RWPE2 (cell line): ENCODE measurements around the gene CREB3L1.

Experiments used
- ATAC-seq: fragments of 200-7000 bp; cut with Tn5 transposase; 3 replicates; pipeline ENCODE4 v1.9.1; 2021; ENCODE audit warnings: low read depth
- DNase-seq: peaks from one replicate; pipeline ENCODE4 v3.0.0-alpha.2; 2020; ENCODE audit warnings: low spot score
- H3K27ac ChIP-seq: fragments of 450-650 bp; 2 replicates; pipeline ENCODE4 v1.5.1; 2017; ENCODE audit warnings: mild to moderate bottlenecking; ENCODE audit not compliant: poor library complexity, severe bottlenecking
- H3K27me3 ChIP-seq: fragments of 250-450 bp; sonication (Bioruptor Pico); 2 replicates; pipeline ENCODE4 v1.5.1; 2021; ENCODE audit warnings: mild to moderate bottlenecking, moderate library complexity; ENCODE audit not compliant: insufficient read depth, poor library complexity, severe bottlenecking
- H3K36me3 ChIP-seq: fragments of 250-450 bp; sonication (Bioruptor Pico); 2 replicates; pipeline ENCODE4 v1.5.1; 2020; ENCODE audit warnings: low read depth, mild to moderate bottlenecking, moderate library complexity
- H3K4me1 ChIP-seq: fragments of 250-450 bp; sonication (Bioruptor Pico); 2 replicates; pipeline ENCODE4 v1.5.1; 2021; ENCODE audit warnings: mild to moderate bottlenecking, moderate library complexity; ENCODE audit not compliant: insufficient read depth, poor library complexity, severe bottlenecking
- H3K4me3 ChIP-seq: fragments of 250-450 bp; sonication (Bioruptor Pico); 2 replicates; pipeline ENCODE4 v1.5.1; 2021; ENCODE audit warnings: mild to moderate bottlenecking, moderate library complexity; ENCODE audit not compliant: severe bottlenecking
- H3K9me3 ChIP-seq: fragments of 250-450 bp; sonication (Bioruptor Pico); 2 replicates; pipeline ENCODE4 v1.5.1; 2021; ENCODE audit warnings: mild to moderate bottlenecking, moderate library complexity; ENCODE audit not compliant: severe bottlenecking
- CTCF ChIP-seq: fragments of 450-650 bp; IDR thresholded peaks from one replicate; pipeline ENCODE4 v1.5.1; 2017; ENCODE audit warnings: mild to moderate bottlenecking, moderate library complexity; ENCODE audit not compliant: poor library complexity, severe bottlenecking

CREB3L1 gene

GRCh38 chr11:46250745-46251052 is 26.8 kb upstream of the CREB3L1 start:
- H3K27ac ChIP-seq = no peak overlapping the region
- DNase-seq = no peak
- no peak for ATAC-seq
- no peak for TF ChIP-seq CTCF
- H3K4me3 ChIP-seq = no peak overlapping the region
- no peaks in the 10 kb centered on the region for H3K36me3 ChIP-seq
- H3K9me3 ChIP-seq = no peaks in the 10 kb centered on the region
- no peaks in the 10 kb centered on the region for H3K27me3 ChIP-seq
- H3K4me1 ChIP-seq = peaks cover 12% of the 10 kb centered on the region

- ATAC-seq (no peak), DNase-seq (no peak)
- Histone ChIP-seq H3K36me3 (no peaks in the 10 kb centered on the region), H3K27ac (no peak overlapping the region), H3K4me1 (peaks cover 12% of the 10 kb centered on the region), H3K4me3 (no peak overlapping the region), H3K9me3 (no peaks in the 10 kb centered on the region), H3K27me3 (no peaks in the 10 kb centered on the region)
- TF ChIP-seq CTCF = no peak
Measured at GRCh38 chr11:46251954-46252353, 25.5 kb upstream of the CREB3L1 start.

GRCh38 chr11:46252373-46252914 is 25.0 kb upstream of the CREB3L1 start:
- no peak for DNase-seq
- no peak for TF ChIP-seq CTCF
- no peaks in the 10 kb centered on the region for H3K36me3 ChIP-seq
- ATAC-seq = no peak
- H3K27ac ChIP-seq = no peak overlapping the region
- H3K4me3 ChIP-seq = no peak overlapping the region
- no peaks in the 10 kb centered on the region for H3K27me3 ChIP-seq
- peaks cover 12% of the 10 kb centered on the region for H3K4me1 ChIP-seq
- no peaks in the 10 kb centered on the region for H3K9me3 ChIP-seq

- Histone ChIP-seq H3K9me3 (no peaks in the 10 kb centered on the region), H3K4me3 (no peak overlapping the region), H3K27me3 (no peaks in the 10 kb centered on the region), H3K4me1 (peaks cover 8% of the 10 kb centered on the region), H3K36me3 (no peaks in the 10 kb centered on the region), H3K27ac (no peak overlapping the region)
- TF ChIP-seq CTCF = no peak
- ATAC-seq (no peak; the same call in 2 of the 3 replicates), DNase-seq (no peak)
Measured at GRCh38 chr11:46253258-46254132, 24.0 kb upstream of the CREB3L1 start.

- no peak for TF ChIP-seq CTCF
- Histone ChIP-seq H3K36me3 (no peaks in the 10 kb centered on the region), H3K9me3 (no peaks in the 10 kb centered on the region), H3K4me3 (no peak overlapping the region), H3K27me3 (no peaks in the 10 kb centered on the region), H3K4me1 (peaks cover 2% of the 10 kb centered on the region), H3K27ac (no peak overlapping the region)
- ATAC-seq (no peak), DNase-seq (no peak)
Measured at GRCh38 chr11:46254133-46254491, 23.4 kb upstream of the CREB3L1 start.
